ENCODE measurements around the gene SLC2A2. TPM values are rescaled to one million over a fixed set of nuclear protein-coding genes. Genes with fewer than 3 reads are reported as not detected.
A peak's percentile ranks its signal among the peaks of the same experiment; 100 is the strongest.

The SLC2A2 gene
- total RNA-seq, 1 donor from 2014 or later, result not detected

DNA sequence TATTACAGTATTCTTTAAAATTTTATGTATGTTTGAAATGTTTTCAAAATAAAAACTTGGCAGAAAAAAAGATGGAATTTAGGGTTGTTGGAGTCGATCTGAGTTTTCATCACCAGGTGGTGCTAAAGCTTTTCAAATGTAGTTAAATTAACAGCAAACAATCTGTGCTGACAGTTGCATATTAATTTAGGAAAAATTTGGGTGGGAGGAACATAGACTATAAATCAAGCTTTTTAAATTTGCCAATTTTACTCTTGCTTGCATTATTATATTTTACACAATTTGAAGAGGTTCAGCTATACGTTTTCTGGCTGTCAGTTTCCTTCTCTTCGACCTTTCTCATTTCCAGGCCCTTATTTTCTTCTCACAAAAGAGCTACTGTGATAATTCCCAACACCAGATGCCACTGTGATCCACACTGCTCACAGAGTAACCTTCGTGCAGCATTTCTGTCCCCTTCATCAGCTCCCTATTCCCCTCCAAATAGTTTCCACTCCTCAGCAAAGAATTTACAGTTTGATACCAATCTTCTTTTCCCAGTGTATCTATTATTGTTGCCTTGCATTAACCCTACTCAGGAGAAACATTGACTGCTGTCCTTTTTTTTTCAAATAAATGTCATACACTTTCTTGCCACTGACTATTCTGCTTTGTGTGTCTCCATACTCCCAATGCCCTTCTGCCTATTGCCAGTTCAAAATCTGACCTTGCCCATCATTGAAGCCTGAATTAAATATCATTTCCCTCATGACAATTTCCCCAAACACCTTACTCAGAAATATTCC is 64.7 kb downstream of the SLC2A2 start:
- Histone ChIP-seq H3K4me1 (no peaks in the 10 kb centered on the region), H3K9me3 (no peaks in the 10 kb centered on the region), H3K4me3 (no peak overlapping the region), H3K36me3 (no peaks in the 10 kb centered on the region), H3K27me3 (ENCODE audit: low read depth) (no peaks in the 10 kb centered on the region), H3K27ac (no peak overlapping the region)
- TF ChIP-seq, protein P1, sequence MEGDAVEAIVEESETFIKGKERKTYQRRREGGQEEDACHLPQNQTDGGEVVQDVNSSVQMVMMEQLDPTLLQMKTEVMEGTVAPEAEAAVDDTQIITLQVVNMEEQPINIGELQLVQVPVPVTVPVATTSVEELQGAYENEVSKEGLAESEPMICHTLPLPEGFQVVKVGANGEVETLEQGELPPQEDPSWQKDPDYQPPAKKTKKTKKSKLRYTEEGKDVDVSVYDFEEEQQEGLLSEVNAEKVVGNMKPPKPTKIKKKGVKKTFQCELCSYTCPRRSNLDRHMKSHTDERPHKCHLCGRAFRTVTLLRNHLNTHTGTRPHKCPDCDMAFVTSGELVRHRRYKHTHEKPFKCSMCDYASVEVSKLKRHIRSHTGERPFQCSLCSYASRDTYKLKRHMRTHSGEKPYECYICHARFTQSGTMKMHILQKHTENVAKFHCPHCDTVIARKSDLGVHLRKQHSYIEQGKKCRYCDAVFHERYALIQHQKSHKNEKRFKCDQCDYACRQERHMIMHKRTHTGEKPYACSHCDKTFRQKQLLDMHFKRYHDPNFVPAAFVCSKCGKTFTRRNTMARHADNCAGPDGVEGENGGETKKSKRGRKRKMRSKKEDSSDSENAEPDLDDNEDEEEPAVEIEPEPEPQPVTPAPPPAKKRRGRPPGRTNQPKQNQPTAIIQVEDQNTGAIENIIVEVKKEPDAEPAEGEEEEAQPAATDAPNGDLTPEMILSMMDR (IDR thresholded peaks at IDR 0.05), result peak; percentile 52
- DNase-seq (no peak), ATAC-seq (no peak)
- intact Hi-C loops (cut with DNase I), result no loop called here

DNA sequence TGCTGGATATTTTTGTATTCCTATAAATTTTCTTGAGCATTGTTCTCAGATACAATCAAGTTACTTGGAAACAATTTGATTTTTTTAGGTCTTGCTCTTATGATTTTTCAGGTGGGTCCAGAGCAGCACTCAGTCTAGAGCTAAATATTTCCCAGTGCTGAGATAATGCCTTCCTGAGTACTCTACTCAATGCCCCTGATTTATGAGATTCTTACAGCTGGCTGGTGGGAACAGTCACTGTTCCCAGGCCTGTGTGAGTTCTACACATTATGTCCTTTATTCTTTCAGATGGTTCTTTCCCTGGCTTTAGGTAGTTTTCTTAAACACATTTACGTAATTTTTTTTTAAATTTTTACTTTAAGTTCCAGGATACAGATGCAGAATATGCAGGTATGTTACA is 67.1 kb downstream of the SLC2A2 start:
- no peak overlapping the region for H3K27ac ChIP-seq
- TF ChIP-seq, protein P1 (IDR thresholded peaks at IDR 0.05), result no peak
- intact Hi-C loops (cut with DNase I), result no loop called here
- H3K4me3 ChIP-seq, result no peak overlapping the region
- H3K36me3 ChIP-seq, result no peaks in the 10 kb centered on the region
- no peaks in the 10 kb centered on the region for H3K9me3 ChIP-seq
- DNase-seq, result no peak
- H3K27me3 ChIP-seq (ENCODE audit: low read depth), result no peaks in the 10 kb centered on the region
- ATAC-seq, result no peak
- no peaks in the 10 kb centered on the region for H3K4me1 ChIP-seq

DNA sequence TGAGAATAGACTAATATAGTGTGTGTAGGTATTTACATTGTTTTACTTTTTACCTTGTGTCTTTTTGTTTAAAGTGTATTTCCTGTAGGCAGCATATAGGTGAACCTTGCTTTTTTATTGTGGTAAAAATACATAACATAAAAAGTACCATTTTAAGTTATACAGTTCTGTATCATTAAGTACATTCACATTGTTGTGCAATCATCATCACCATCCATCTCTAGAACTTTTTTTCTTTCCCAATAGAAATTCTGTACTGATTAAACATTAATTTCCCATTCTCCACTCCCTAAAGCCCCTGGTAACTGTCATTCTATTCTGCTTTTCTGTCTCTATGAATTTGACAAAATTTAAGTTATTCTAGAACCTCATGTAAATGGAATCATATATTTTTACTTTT is 69.9 kb downstream of the SLC2A2 start:
- Histone ChIP-seq H3K4me3 (no peak overlapping the region), H3K27ac (no peak overlapping the region), H3K36me3 (no peaks in the 10 kb centered on the region), H3K4me1 (no peaks in the 10 kb centered on the region), H3K9me3 (no peaks in the 10 kb centered on the region), H3K27me3 (ENCODE audit: low read depth) (no peaks in the 10 kb centered on the region)
- intact Hi-C loops (cut with DNase I), result no loop called here
- TF ChIP-seq, protein P1 (IDR thresholded peaks at IDR 0.05), result no peak
- no peak for ATAC-seq
- DNase-seq, result no peak

DNA sequence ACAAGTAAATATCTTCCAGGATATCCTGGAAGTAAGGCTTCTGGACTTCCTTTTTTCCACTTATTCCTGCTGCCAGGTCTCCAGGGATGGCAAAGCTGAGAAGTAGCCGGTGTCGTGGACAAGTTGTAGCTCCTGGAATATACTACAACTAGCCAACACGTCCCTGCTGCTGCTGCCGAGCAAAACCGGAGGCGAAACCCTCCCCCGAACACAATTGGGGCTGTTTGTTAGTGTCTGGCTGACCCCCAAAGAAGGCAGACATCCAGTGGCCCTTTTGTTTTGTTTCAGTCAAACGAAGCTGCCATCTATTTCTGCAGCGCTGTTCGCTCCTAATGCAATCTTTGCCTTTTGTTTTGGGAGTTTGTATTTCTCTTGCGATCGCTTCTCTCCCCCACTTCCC is 72.8 kb downstream of the SLC2A2 start:
- Histone ChIP-seq H3K27ac (no peak overlapping the region), H3K36me3 (no peaks in the 10 kb centered on the region), H3K27me3 (ENCODE audit: low read depth) (no peaks in the 10 kb centered on the region), H3K4me3 (no peak overlapping the region), H3K9me3 (no peaks in the 10 kb centered on the region), H3K4me1 (no peaks in the 10 kb centered on the region)
- intact Hi-C loops (cut with DNase I), result no loop called here
- DNase-seq (no peak), ATAC-seq (no peak)
- TF ChIP-seq, protein P1 (IDR thresholded peaks at IDR 0.05), result no peak

DNA sequence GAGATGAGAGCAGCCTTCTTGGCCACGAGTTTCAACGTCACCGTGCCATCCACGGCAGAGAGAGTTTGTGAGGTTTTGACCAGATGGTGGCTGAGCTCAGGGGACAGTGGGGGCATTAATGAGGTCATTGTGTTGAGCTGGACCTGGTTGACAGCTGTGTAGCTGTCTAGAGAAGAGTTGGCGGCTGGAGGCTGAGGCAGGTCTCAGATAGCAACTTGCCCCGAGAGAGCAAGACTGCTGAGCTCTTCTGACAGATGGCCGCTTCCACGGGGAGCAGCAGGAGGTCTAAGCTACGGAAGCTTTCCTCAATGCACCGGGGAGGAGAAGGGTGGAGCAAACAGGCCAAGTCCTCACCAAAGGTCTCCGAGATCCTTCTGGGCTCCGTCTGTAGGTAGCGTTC is 73.3 kb downstream of the SLC2A2 start:
- H3K27ac ChIP-seq, result no peak overlapping the region
- TF ChIP-seq, protein P1 (IDR thresholded peaks at IDR 0.05), result no peak
- no peaks in the 10 kb centered on the region for H3K36me3 ChIP-seq
- H3K4me1 ChIP-seq, result no peaks in the 10 kb centered on the region
- H3K27me3 ChIP-seq (ENCODE audit: low read depth), result no peaks in the 10 kb centered on the region
- ATAC-seq, result no peak
- no peaks in the 10 kb centered on the region for H3K9me3 ChIP-seq
- intact Hi-C loops (cut with DNase I), result no loop called here
- H3K4me3 ChIP-seq, result no peak overlapping the region
- DNase-seq, result no peak
